ENCODE data around the gene LHFPL3.

LHFPL3 gene

DNA sequence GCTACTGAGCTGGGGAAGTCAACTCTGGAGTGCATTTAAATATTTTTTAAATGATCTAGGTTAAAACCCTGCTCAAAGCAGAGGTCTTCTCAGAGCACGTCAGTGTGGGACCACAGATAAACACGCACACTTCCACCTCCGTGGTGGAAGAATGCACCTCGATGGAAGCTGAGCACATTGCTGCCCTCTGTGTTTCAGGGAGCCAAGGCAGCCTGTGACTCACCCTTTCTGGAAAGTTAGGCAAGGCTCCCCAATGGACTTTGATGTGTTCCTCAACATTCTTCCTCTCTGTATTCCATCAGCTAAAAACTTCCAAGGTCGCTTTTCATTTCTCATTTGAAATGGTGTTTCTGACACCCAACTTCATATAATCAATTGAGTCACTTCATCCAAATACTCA lies 514.8 kb downstream of the LHFPL3 start:
- Histone ChIP-seq H3K4me3 (ENCODE audit: low read depth, low read length, poor library complexity, severe bottlenecking) (no peak overlapping the region), H3K9ac (ENCODE audit: low read length) (no peak overlapping the region), H3K4me2 (ENCODE audit: low read length) (no peak overlapping the region), H3K4me1 (ENCODE audit: insufficient read depth, low read length, severe bottlenecking) (no peaks in the 10 kb centered on the region), H3K27ac (ENCODE audit: low read depth, low read length, poor library complexity, severe bottlenecking) (no peak overlapping the region), H3K9me3 (ENCODE audit: low read length) (no peaks in the 10 kb centered on the region), H3K79me2 (ENCODE audit: insufficient read depth, low read length) (no peaks in the 10 kb centered on the region), H3F3A (ENCODE audit: insufficient read depth, low read length) (no peaks in the 10 kb centered on the region), H4K20me1 (ENCODE audit: insufficient read depth, low read length) (no peaks in the 10 kb centered on the region), H3K27me3 (ENCODE audit: insufficient read depth, low read length) (no peaks in the 10 kb centered on the region), H3K36me3 (ENCODE audit: insufficient read depth, low read length) (no peaks in the 10 kb centered on the region), H3K9me2 (ENCODE audit: low read depth, low read length) (no peaks in the 10 kb centered on the region), H2AFZ (ENCODE audit: low read length) (no peak overlapping the region)
- no peak for TF ChIP-seq CTCF (IDR thresholded peaks at IDR 0.05; ENCODE audit: low read length)
- TF ChIP-seq EZH2 (IDR thresholded peaks at IDR 0.05; ENCODE audit: borderline replicate concordance, low read length): no peak

DNA sequence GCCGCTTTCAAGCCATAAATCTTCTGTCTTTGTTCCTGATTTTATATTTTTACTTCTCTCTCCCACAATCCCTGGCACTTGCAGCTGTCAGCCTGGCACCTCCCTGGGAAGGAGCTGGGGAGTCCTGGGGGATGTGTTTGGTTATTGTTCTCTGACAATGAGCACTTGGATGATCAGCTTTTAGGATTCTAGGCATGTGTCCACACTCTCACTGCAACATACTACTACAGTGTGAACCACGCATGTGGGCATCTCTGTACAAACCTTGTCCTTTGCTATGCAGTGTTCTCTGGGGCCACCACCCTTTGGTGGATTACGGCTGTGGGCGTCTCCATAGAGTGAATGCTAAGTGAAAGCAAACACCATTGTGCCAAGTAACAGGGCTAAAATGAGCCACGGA lies 517.2 kb downstream of the LHFPL3 start:
- H4K20me1 ChIP-seq (ENCODE audit: insufficient read depth, low read length): no peaks in the 10 kb centered on the region
- H3K9me2 ChIP-seq (ENCODE audit: low read depth, low read length): no peaks in the 10 kb centered on the region
- H3K4me2 ChIP-seq (ENCODE audit: low read length): no peak overlapping the region
- H3F3A ChIP-seq (ENCODE audit: insufficient read depth, low read length): no peaks in the 10 kb centered on the region
- no peaks in the 10 kb centered on the region for H3K36me3 ChIP-seq (ENCODE audit: insufficient read depth, low read length)
- H3K27me3 ChIP-seq (ENCODE audit: insufficient read depth, low read length): no peaks in the 10 kb centered on the region
- H3K79me2 ChIP-seq (ENCODE audit: insufficient read depth, low read length): no peaks in the 10 kb centered on the region
- TF ChIP-seq EZH2 (IDR thresholded peaks at IDR 0.05; ENCODE audit: borderline replicate concordance, low read length): no peak
- no peak for TF ChIP-seq CTCF (IDR thresholded peaks at IDR 0.05; ENCODE audit: low read length)
- H3K4me1 ChIP-seq (ENCODE audit: insufficient read depth, low read length, severe bottlenecking): no peaks in the 10 kb centered on the region
- no peak overlapping the region for H3K4me3 ChIP-seq (ENCODE audit: low read depth, low read length, poor library complexity, severe bottlenecking)
- no peak overlapping the region for H3K9ac ChIP-seq (ENCODE audit: low read length)
- H3K9me3 ChIP-seq (ENCODE audit: low read length): no peaks in the 10 kb centered on the region
- H3K27ac ChIP-seq (ENCODE audit: low read depth, low read length, poor library complexity, severe bottlenecking): no peak overlapping the region
- H2AFZ ChIP-seq (ENCODE audit: low read length): no peak overlapping the region

- H3K9me2 ChIP-seq (ENCODE audit: low read depth, low read length): no peaks in the 10 kb centered on the region
- no peaks in the 10 kb centered on the region for H3K27me3 ChIP-seq (ENCODE audit: insufficient read depth, low read length)
- H3F3A ChIP-seq (ENCODE audit: insufficient read depth, low read length): no peaks in the 10 kb centered on the region
- no peak overlapping the region for H3K4me3 ChIP-seq (ENCODE audit: low read depth, low read length, poor library complexity, severe bottlenecking)
- H3K4me2 ChIP-seq (ENCODE audit: low read length): no peak overlapping the region
- no peaks in the 10 kb centered on the region for H3K9me3 ChIP-seq (ENCODE audit: low read length)
- H3K79me2 ChIP-seq (ENCODE audit: insufficient read depth, low read length): no peaks in the 10 kb centered on the region
- no peak for TF ChIP-seq EZH2 (IDR thresholded peaks at IDR 0.05; ENCODE audit: borderline replicate concordance, low read length)
- no peak for TF ChIP-seq CTCF (IDR thresholded peaks at IDR 0.05; ENCODE audit: low read length)
- H4K20me1 ChIP-seq (ENCODE audit: insufficient read depth, low read length): no peaks in the 10 kb centered on the region
- H3K9ac ChIP-seq (ENCODE audit: low read length): no peak overlapping the region
- no peak overlapping the region for H3K27ac ChIP-seq (ENCODE audit: low read depth, low read length, poor library complexity, severe bottlenecking)
- H3K4me1 ChIP-seq (ENCODE audit: insufficient read depth, low read length, severe bottlenecking): no peaks in the 10 kb centered on the region
- H3K36me3 ChIP-seq (ENCODE audit: insufficient read depth, low read length): no peaks in the 10 kb centered on the region
- H2AFZ ChIP-seq (ENCODE audit: low read length): no peak overlapping the region
These were observed 518.3 kb downstream of the LHFPL3 start for GRCh38 chr7:104846731-104847130.

Measured in OCI-LY1 (cell line).